Renal cortex interstitium (tissue), 11 donors: ENCODE results near the gene BCL7A. TPM values are rescaled to one million over a fixed set of nuclear protein-coding genes. Genes with fewer than 3 reads are reported as not detected.

Experiments used
- DNase-seq, 11 donors: peaks; one replicate each; pipeline ENCODE4 v3.0.0-alpha.2; 2013; ENCODE audit warnings: low read depth in 9 of 11, low spot score in 4 of 11; ENCODE audit errors: extremely low read depth in 1 of 11
- polyA plus RNA-seq, 3 donors: library from polyadenylated mRNA; unstranded; fragments of 120-200 nt; gene quantifications; one replicate each; pipeline ENCODE4 v1.2.1, GENCODE V29; 2013; ENCODE audit not compliant: insufficient read length in 3 of 3

BCL7A gene
- polyA plus RNA-seq, 3 donors: 37.5 to 41.7 (median 41.3) TPM

DNA sequence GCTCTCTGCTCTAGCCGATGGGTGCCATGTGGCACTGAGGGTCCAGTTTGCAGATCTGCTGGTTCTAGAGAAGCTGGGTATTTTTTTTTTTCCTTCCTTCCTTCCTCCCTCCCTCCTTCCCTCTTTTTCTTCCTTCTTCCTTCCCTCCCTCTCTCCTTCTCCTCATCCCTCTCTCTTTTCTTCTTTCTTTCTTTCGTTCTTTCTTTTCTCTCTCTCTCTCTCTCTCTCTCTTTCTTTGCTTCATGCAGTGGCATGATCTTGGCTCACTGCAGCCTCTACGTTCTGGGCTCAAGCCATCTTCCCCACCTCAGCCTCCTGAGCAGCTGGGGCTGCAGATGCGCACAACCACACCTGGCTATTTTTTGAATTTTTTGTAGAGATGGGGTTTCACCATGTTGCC lies 2.7 kb upstream of the BCL7A start:
- DNase-seq: no peak

DNA sequence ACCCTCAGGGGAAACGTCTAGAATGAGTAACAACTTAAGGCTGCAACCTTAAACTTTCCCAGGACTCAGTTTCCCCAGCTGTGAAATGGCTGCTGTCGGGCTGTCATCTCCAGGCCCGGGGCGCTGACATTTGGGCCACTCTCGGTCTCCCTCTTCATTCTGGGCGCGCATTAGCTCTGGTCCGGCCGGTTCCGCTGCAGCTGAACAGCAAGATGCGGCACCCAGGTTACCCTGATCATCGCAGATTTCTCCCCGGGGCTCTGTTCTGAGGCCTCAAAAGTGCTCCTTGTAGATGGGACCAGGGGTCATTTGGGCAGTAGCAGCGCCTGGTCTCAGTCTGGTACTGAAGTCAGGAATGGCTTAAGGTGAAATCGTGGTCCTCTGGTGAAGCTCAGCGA lies 890 bp upstream of the BCL7A start:
- DNase-seq: no peak

DNA sequence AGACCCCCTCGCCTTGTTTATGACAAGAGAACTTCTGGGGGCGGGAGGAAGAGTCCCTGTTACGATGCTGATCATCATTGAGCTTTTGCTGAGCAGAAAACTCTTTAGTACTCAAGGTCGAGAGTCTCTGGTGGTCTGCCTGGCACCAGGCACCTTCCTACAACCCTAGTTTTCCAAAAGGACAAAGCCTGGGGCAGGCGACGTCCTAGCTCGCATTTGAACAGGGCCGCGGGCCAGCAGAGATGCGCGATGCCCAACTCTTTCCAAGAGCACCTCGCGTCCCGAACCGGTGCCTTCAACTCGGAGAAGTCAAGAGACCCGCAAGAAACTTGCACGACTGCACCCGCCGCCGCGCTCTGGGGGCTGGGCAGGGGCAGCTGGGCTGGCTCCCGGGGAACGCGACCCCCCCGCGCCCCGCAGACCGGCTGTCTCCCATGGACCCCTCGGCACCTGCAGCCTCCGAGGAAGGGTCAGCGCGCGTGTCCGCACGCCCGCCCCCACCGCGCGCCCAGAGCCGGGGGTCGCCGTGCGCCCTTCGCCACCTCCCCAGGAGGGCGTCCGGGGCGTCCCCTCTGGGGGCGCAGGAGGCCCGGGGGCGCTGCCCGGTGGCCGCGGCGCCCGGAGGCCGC lies 377 bp upstream of the BCL7A start:
- no peak for DNase-seq

DNA sequence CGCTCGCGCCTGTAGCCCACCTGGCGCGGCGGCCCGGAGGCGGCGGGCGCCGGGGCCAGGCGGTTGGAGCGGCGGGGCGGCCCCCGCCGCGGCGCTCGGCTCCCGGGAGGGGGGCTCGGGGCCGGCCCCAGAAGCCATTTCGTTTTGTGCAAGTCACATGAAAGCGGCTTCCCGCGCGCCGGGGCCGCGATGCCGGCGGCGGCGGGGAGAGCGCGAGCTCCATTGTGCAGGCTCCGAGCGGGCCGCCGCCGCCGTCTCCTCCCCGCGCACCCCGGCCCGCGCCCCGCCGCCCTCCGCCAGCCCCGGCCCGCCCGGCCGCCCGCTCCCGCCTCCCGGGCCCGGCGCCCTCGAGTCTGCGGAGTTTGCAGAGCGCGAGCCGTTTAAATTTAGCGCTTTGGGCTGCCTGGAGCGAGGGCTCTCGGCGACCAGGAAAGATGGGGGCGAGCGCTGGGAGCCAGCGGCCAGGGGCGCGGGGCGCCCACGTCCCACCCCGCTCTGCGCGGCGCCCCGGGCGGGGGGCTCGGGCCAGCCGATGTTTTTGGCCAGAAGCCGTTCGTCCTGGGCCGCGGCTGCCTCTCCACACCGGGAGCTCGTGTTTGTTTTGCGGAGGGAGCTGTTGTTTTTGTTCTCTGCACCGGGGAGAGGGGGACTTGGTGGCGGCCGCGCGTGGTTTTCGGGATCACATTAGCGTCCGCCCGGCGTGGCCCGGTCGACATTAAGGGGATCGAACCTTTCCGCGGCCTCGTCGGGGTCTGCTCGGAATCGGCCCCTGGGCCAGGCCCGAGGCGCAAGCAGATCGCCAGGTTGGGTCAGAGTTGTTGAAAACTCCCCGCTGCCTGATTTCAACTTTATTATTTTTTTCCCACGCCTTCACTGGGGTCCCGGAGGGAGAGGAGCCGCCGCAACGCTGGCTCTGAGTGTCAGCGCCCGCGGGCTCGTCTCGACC lies 982 bp downstream of the BCL7A start:
- no peak for DNase-seq

DNA sequence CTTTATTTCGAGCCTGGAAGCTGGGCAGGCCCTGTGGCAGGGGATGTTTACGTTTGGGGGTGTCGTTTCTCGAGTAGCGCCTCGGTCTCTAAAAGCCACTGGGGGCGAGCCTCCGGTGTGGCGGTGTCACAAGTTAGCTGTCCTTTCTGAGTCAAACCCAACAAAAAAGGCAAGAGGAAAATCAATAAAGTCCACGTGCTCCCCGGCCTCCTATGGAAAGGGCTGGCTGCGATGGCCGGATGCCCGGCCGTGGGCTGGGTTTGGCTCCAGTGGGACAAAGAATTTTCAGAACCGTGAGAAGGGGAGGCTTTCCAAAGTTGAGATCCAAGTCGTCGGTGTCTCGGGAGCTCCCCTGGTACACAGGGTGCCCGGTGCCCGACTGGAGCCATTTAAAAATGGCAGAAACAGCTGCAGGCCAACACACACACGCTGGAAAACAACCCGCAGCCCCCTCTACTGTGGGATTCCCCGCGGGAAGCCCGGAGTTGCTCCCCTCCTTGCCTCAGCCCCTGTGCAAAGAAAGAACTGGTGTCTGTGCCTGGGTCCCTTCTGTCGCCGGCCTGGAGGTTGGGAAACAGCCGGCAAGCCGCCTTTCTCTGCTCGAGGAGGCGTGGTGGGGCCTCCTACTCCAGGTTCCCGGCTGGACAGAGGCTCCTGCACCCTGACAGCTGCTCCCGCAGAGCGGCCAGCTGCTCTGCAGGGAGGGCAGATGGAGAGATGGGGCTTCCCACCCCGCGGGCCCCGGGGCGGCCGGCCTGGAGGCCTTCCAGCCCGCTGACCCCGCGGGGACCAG lies 1.9 kb downstream of the BCL7A start:
- DNase-seq: peak in 1 of 11 donors; percentile 34

DNA sequence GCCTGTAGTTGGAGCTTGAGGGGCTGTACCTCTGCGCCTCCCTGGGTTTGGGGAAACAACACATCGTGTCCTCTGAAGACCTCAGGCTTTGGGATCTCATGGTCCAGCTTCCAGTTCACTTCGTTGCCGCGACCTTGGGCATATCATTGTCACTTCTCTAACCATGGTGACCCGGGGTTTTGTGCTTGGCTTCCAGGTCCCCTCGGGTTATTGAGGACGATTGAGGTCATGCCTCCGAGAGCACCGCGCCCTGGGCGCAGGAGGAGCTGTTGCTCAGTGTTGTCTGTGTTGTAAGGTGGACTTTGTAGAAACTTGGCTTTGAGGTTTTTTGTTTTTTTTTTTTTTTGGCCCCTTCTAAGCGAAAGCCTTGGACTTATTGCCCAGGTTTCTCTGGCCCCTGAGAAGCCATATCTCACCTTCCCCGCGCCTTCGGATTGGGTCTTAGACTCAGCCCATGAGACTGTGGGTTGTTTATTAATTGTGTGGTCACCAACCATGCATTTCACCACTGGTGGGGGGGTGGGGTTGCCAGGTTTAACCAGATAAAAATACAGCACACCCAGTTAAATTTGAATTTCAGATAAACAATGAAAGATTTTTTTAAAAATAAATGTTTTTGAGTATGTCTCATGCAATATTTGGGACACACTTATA lies 2.6 kb downstream of the BCL7A start:
- peak in 2 of 11 donors; percentile 32 to 58 for DNase-seq

DNA sequence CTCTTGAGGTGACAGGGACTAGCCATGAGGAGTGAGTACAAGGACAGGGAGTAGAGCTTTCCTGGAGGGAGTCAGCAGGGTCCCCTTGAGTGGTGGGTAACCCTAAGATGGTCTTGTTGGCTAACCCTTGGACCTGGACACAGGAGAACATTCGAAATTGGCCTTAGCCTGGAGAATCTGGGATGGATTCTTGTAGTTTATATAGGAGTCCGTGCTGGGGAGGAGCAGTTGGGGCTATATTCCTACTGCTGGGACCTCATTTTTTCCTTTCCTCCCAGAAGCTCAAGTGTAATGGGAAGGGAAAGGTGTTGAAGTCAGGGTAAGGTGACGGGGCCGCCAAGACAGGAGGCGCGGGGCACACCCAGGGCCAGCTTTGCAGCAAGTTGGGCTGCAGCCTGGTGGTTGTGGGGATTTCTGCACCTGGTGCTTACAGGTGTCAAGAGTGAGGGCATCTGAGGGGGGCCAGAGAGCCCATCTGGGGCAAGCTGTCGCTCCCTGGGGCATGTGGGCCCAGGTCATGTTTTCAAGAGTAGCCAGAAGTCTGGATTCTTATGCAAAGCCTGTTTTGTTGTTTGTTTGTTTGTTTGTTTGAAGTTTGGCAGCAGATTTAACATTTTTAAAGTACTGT lies 5.1 kb downstream of the BCL7A start:
- no peak for DNase-seq

DNA sequence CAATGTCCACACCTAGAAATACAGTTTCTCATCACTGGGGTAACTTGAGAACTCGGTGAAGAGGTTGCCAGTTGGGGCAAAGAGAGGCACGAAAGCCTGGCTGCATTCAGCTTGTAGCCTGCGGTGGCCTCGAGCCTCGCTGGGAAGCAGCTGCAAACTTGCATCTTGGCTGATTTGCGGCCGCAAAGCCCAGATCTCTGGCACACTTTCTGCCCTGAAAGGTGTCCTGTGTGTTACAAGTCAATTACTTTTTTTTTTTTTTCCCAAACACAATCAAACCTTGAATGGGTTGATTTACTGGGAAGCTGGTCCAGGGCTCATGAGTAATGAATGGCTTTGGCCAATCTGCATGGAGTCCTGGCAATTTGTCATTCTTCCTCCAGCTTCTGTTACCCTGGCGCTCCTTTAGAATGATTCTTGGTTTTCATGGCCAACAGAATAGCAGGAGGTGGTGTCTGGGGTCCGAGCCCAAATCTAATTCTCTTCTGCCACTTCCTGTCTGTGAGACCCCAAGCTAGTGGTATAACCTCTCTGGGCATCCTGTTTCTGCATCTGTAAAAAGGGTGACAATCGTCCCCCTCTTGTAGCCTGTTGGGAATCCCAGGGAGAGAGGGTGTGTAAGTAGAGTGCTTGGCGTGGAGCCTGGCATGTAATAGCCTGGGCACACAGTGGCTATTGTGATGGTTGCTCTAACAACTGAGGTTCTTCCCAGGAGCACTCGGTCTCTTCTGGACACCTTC lies 6.7 kb downstream of the BCL7A start:
- no peak for DNase-seq

DNA sequence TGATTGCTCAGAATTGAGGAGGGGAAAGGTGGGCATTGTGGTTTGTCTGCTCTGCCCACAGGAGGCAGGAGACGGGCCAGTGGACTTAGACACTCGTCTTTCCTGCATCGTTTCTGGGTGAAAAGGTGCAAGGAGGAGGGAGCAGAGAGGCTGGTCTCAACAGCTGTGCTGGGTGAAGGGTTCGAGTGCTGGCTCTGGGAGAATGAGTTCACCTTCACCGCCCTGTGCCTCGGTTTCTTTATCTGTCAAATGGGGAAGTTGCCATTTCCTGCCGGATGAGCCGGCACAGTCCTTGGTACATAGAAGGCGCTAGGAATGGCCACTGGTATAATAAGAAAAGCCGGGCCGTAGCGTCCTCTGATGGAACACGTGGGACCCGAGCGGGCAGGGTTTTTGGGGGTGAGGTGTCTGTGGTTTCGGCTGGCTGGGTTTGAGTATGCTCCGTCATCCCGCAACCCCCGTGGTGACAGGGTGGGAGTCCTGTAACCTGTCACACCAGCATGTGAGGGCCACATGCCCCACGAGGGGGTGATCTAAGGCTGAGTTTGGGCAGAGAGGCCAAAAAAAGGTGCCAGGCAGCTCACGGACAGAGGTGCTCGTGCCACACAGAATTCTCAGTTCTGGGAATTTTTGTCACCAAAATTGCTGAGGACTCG lies 7.3 kb downstream of the BCL7A start:
- DNase-seq: no peak

DNA sequence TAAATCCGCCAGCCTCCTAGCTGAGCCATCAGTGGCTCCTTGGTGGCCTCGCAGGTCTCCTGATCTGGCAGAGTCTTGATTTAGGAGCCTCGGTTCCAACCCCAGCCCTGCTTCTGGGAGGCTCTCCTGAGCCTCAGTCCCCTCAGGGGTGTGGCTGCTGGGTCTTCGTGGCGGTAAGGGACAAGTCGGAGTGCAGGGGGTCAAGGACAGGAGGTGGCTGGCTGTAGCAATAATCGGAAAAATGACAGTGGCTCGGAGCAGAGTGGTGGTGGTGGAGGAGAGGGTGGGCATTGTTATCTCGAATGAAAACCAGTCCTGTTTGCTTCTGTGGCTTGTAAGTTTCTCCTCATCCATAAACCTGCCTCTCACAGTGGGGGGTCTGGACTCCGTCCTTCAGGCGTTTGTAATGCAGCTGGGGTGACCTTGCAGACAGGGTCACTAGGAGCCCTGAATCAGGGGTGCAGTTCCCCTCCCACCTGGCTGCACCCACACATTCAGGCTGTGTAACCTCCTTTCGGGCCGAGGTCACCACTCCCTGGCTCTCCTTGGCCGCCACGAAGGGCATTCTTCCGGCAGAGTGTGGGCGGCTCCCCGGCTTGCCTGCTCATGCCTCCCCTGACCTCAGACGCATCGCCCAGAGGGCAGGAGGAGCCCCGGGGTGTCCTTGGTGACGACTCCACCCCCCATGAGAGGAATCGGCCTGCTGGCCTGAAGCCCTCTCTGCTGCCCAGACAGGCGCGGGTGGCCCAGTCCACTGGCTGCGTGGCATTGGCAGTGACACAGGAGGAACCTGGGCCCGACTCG lies 8.1 kb downstream of the BCL7A start:
- no peak for DNase-seq

DNA sequence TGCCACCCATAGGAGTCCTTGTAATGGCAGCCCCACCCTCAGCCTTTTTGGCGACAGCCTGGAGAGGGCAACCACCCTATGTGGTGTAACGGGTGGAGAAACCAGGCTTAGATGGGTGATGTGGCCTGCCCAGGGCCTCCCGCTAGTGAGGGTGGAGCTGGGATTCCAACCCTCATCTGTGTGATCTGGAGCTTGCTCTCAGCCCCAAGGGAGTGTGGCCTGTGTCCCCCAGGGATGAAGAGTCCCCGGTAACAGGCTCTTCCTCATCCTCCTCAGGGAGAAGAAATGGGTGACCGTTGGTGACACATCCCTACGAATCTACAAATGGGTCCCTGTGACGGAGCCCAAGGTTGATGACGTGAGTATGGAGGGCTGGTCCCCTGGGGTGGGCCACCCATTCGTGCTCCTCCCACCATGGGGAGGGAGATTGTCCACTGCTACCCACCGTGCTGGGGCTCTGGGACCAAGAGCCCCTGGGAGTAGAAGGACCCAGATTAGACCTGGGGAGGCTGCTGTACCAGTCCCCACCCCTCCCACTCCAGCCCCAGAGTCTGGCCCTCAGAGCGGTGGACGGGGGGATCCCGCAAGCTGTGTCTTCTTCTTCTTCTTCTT lies 8.8 kb downstream of the BCL7A start:
- DNase-seq: no peak

DNA sequence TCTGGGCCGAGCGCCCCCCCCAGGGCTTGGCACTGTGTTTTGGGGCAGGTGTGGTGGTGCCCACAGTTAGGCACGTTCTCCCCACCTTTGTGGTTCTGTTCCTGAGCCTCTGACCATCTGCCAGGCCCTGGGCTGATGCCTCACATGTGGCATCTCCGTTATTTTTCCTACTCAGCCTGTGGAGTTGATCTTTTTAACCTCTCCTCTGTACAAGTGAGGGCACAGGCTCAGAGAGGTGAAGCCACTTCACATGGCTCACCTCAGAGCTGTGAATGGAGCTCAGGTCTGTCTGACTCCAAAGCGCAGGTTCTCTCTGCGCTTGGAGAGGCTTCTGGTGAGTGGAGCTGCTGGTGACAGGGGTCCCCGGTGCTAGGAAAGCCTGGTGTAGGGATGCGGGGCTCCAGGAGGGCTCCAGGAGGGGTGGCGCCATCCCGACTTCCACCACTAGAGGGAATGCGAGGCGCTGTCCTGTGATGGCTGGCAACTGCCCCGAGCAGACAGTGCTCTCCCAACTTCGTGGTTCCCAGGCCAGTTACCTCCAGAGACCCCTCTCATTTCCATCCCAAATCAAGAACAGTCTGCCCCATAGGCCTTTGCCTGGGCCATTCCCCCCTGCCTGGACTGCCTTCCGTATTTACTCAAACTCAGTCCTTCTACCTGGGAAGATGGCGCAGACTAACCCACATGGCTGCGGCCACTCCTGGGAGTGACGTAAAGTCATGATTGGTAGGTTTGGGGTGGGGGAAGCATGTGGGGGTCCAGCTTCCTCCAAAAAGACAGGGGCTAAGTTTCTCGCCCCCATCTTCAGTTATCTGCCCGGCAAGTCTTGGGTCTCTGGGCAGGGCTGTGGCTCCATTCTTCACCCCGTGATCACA lies 9.9 kb downstream of the BCL7A start:
- no peak for DNase-seq

DNA sequence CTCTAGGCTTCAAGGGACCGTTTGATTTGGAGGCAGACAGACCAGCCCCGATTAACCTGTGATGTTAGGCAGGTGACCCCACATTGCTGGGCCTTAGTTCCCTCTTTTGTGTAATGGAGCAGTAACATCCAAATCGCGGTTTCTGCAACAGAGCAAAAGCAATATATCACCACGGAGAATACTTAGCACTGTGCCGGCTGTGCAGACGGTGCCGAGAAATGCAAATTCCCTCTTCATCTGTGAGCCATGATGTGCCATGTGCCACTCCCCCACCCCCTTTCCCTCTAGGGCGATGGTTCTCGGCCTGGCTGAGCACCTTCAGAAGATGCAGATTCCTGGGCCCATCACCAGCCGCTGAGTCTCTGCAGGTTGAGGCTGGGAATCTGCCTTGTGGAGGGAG lies 10.9 kb downstream of the BCL7A start:
- no peak for DNase-seq

DNA sequence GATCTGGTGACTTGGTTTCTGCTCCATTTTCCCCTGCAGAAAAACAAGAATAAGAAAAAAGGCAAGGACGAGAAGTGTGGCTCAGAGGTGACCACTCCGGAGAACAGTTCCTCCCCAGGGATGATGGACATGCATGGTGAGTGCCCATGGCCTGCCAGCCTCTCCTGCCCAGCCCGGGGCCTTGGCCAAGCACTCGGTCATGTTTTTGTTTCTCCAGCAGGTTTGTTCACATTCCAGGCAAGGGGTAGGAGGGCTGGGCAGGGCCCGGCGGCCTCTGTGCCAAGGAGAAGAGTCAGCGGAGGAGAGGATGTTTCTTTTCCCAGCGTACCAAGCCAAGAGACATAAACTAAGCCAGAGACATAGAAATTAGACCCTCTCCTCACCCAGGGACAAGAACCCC lies 13.6 kb downstream of the BCL7A start:
- no peak for DNase-seq

DNA sequence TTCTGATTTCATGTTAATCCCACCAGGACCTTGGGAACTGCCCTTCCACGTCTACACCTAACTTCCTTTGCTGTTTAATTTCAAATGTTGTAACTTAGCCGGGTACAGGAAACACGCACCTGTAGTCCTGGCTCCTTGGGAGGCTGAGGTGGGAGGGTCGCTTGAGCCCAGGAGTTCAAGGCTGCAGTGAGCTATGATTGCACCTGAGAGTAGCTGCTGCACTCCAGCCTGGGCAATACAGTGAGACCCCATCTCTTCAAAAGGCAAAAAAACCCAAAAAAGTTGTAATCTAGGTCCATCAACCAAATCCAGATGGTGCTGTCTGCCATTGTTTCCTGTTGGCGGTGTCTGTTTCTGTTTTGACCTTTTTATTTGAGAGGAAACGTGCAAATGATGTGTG lies 14.5 kb downstream of the BCL7A start:
- DNase-seq: no peak
